Placental pericyte (primary cell): ENCODE results near the gene ZNF133. TPM values are rescaled to one million over a fixed set of nuclear protein-coding genes. Genes with fewer than 3 reads are reported as not detected.

ENCODE experiments used
- small RNA-seq: library from RNA; depleted of rRNA; stranded (forward); fragments of <200 nt; gene quantifications from one replicate; pipeline ENCODE3, GENCODE V24; 2012; ENCODE audit warnings: low replicate concordance
- total RNA-seq: library from RNA; depleted of rRNA; stranded (reverse); fragments of >200 nt; gene quantifications from 2 replicates; pipeline ENCODE4 v1.2.3, GENCODE V29; 2012

ZNF133 gene
- 17.7 and 18.8 TPM in 2 replicates for total RNA-seq

DNA sequence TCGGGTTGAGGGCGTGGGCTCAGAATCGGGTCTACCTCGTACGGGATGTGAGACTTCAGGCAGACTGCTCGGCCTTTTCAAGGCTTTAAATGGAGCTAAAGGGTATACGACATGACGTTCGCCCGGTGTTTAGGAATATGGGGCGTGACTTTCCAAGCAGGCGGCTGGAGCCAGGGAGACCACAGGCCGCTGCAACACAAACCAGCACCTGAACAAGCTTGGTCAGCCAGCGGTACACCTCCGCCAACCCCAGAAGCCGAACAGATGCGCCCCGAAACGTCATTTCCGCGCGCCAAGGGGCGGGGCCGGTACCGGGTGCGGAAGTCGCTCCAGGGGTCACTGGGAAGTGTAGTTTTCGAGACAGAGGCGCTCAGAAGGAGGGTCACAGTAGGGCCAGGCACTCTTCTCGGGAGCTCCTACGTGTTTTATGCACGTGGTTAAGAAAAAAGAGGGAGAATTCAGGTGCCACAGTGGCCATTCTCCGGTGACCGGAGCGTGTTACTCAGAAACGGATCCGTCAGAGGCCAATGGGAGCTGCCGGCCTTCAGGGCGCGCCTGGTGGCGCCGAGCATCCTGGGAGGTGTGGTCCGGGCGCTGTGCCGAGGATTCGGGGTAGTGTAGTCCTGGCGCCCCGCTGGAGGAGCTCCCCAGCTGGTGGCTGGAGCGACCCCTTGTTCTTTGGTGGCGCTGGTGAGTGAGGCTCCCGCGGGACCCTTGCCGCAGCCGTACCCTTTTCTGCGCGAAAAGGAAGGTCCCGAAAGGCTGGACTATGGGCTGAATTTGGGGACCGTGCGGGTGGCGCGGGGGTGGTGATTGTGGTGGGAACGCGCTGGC is at the start of gene ZNF133:
ZNF133 (plus strand) TSS at position 613 of the 834 bp plus-strand sequence. CDS start 17,160 bp downstream, outside the sequence.

Small RNAs within 50 kb of the gene (small RNA-seq; reads per million reads assigned to genes)
- not detected for gene RN7SL14P
- 0.46 reads per million, percentile 15 among the genes with 10 or more reads in this experiment for gene RNU2-56P

Other genes with a start within 250 kb of the ZNF133 start
- not detected in 2 replicates for gene OVOL2, start 230.6 kb upstream of the ZNF133 start, total RNA-seq
- 12.0 and 13.6 TPM in 2 replicates for gene KAT14, start 150.7 kb upstream of the ZNF133 start, total RNA-seq
- gene PET117, start 150.7 kb upstream of the ZNF133 start, total RNA-seq = 9.3 and 10.1 TPM in 2 replicates
- 1.3 and 1.7 TPM in 2 replicates for gene DZANK1, start 178.5 kb downstream of the ZNF133 start, total RNA-seq
- gene POLR3F, start 178.9 kb downstream of the ZNF133 start, total RNA-seq = 8.5 and 16.5 TPM in 2 replicates
- gene RBBP9, start 208.7 kb downstream of the ZNF133 start, total RNA-seq = 4.8 and 20.2 TPM in 2 replicates
- 74.4 and 132 TPM in 2 replicates for gene SEC23B, start 219.4 kb downstream of the ZNF133 start, total RNA-seq